Cardiac muscle cell (in vitro differentiated cells and primary cell): ENCODE data around the gene CNOT11. TPM values are rescaled to one million over a fixed set of nuclear protein-coding genes. Genes with fewer than 3 reads are reported as not detected.
A peak's percentile ranks its signal among the peaks of the same experiment; 100 is the strongest.

Experiments
- DNase-seq, 2 donors: peaks; one replicate each; pipeline versions ENCODE4 v3.0.0 to v3.0.0-alpha.2; 2010 to 2017; ENCODE audit warnings: low read depth in 1 of 2, low spot score in 1 of 2
- H3K27ac ChIP-seq: fragments of 200-600 bp; sonication (generic); 2 replicates; pipeline ENCODE4 v1.5.1; 2016
- H3K27me3 ChIP-seq: fragments of 200-600 bp; sonication (generic); 2 replicates; pipeline ENCODE4 v1.6.0; 2016; ENCODE audit warnings: control low read depth
- H3K36me3 ChIP-seq: fragments of 200-600 bp; sonication (generic); 2 replicates; pipeline ENCODE4 v1.5.1; 2016; ENCODE audit warnings: control low read depth
- H3K4me1 ChIP-seq: fragments of 200-600 bp; sonication (generic); 2 replicates; pipeline ENCODE4 v1.8.1; 2017; ENCODE audit warnings: low read depth, mild to moderate bottlenecking, mixed run types
- H3K4me3 ChIP-seq: fragments of 200-600 bp; sonication (generic); 2 replicates; pipeline ENCODE4 v1.5.1; 2016; ENCODE audit warnings: mild to moderate bottlenecking
- H3K9me3 ChIP-seq: fragments of 200-600 bp; sonication (generic); 2 replicates; pipeline ENCODE4 v1.5.1; 2017; ENCODE audit warnings: low read depth, mild to moderate bottlenecking, control low read depth
- polyA plus RNA-seq: library from polyadenylated mRNA; unstranded; fragments of >200 nt; fragmentation: Nextera tagmentation; extraction: Ambion mirVana; gene quantifications from 2 replicates; pipeline ENCODE4 v1.2.1, GENCODE V29; 2016
- total RNA-seq: library from RNA; depleted of rRNA; stranded (reverse); fragments of >200 nt; gene quantifications from 2 replicates; pipeline ENCODE4 v1.2.3, GENCODE V29; 2016
- TF ChIP-seq, protein P1 (sequence below): IDR thresholded peaks from 2 replicates; pipeline ENCODE4 v1.5.1; 2012; ENCODE audit warnings: low read depth, mild to moderate bottlenecking, low read length

The CNOT11 gene
- total and polyA plus RNA-seq, 2 experiments from 2014 or later = 51.4 to 78.0 TPM

DNA sequence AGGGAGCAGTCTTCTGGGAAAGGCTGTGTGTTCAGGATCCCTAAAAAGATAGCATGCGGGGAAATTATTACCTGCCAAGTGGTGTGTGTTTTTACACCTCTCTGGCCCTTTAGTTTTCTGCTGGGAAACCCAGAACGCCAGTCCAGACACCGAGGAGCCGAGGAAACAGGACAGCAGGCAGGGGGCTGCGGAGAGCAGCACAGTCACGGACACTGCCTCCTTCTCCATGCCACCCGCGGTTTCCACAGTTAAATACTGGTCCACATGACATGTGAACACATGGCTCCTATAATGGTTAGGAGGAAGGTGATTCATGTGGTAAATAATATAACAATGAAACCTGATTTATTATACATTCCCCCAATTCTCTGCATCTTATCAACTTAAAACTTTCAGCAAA lies 20.4 kb downstream of the CNOT11 start:
- H3K27me3 ChIP-seq = no peaks in the 10 kb centered on the region
- no peak overlapping the region for H3K4me3 ChIP-seq
- H3K4me1 ChIP-seq = no peaks in the 10 kb centered on the region
- DNase-seq = no peak
- TF ChIP-seq, protein P1, sequence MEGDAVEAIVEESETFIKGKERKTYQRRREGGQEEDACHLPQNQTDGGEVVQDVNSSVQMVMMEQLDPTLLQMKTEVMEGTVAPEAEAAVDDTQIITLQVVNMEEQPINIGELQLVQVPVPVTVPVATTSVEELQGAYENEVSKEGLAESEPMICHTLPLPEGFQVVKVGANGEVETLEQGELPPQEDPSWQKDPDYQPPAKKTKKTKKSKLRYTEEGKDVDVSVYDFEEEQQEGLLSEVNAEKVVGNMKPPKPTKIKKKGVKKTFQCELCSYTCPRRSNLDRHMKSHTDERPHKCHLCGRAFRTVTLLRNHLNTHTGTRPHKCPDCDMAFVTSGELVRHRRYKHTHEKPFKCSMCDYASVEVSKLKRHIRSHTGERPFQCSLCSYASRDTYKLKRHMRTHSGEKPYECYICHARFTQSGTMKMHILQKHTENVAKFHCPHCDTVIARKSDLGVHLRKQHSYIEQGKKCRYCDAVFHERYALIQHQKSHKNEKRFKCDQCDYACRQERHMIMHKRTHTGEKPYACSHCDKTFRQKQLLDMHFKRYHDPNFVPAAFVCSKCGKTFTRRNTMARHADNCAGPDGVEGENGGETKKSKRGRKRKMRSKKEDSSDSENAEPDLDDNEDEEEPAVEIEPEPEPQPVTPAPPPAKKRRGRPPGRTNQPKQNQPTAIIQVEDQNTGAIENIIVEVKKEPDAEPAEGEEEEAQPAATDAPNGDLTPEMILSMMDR = no peak
- H3K9me3 ChIP-seq = no peaks in the 10 kb centered on the region
- peak overlapping the region; percentile 80 for H3K27ac ChIP-seq
- peaks cover 42% of the 10 kb centered on the region for H3K36me3 ChIP-seq

DNA sequence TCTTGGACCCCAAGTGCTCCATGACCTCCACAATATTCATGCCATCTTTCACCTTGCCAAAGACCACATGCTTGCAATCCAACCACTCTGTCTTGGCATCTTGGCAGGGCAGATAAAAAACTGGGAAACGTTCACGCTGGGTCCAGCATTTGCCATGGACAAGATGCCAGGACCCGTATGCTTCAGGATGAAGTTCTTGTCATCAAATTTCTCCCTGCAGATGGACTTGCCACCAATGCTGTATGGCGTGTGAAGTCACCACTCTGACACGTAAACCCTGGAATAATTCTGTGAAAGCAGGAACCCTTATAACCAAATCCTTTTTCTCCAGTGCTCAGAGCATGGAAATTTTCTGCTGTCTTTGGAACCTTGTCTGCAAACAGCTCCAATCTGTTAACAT lies 21.5 kb downstream of the CNOT11 start:
- TF ChIP-seq, protein P1 = no peak
- Histone ChIP-seq H3K36me3 (peaks cover 37% of the 10 kb centered on the region), H3K9me3 (no peaks in the 10 kb centered on the region), H3K27ac (no peak overlapping the region), H3K4me1 (no peaks in the 10 kb centered on the region), H3K27me3 (no peaks in the 10 kb centered on the region), H3K4me3 (no peak overlapping the region)
- no peak for DNase-seq

DNA sequence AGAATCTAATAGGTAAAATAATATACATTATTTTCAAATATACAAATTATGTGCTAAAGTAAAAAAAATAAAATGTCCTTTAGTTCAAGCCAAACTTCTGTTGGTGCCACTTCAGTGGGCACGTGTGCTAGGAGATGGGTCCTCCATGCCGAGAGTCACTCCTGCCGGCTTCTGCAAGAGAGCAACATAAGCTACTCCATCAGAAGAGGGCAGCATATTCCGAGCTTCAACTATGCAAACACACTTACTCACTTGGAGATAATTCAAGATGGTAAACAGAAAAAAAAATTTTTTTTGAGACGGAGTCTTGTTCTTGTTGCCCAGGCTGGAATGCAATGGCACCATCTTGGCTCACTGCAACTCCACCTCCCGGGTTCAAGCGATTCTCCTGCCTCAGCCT lies 24.4 kb downstream of the CNOT11 start:
- Histone ChIP-seq H3K27me3 (no peaks in the 10 kb centered on the region), H3K4me1 (no peaks in the 10 kb centered on the region), H3K36me3 (peaks cover 41% of the 10 kb centered on the region), H3K9me3 (no peaks in the 10 kb centered on the region), H3K4me3 (no peak overlapping the region), H3K27ac (no peak overlapping the region)
- TF ChIP-seq, protein P1 = no peak
- DNase-seq = peak in 1 of 2 donors; percentile 21

DNA sequence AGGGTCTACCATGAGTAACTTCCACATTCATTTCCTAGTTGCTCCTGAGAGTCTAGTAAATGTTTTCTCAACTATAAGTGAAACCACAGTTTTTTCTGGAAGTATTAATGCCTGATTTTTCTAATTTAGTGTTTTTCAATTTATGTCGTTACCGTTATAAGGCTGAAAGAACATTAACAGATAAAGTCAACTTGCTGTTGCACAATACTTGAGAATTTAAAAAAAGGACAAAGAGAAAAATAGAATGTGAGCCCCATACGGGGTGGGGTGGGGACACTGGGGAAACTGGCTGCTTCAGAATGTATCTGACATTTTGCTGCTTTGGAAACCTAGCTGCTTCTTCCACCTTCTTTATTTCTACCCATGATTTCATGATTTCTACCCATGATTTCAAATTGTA lies 26.2 kb downstream of the CNOT11 start:
- peak overlapping the region; percentile 24 for H3K27ac ChIP-seq
- no peaks in the 10 kb centered on the region for H3K27me3 ChIP-seq
- peaks cover 33% of the 10 kb centered on the region for H3K36me3 ChIP-seq
- TF ChIP-seq, protein P1 = no peak
- no peaks in the 10 kb centered on the region for H3K9me3 ChIP-seq
- no peaks in the 10 kb centered on the region for H3K4me1 ChIP-seq
- no peak overlapping the region for H3K4me3 ChIP-seq
- no peak for DNase-seq

DNA sequence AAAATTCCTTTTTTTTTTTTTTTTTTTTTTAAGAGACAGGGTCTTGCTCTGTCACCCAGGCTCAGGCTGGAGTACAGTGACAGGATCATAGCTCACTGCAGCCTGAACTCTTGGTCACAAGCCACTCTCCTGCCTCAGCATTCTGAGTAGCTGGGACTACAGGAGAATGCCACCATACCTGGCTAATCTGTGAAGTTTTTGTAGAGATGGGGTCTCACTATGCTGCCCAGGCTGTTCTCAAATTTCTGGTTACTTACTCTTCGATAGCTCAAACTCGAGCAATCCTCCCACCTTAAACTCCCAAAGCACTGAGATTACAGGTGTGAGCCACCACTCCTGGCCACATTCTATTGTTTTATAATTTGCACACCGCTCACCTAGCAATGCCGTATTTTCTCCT lies 28.8 kb downstream of the CNOT11 start:
- H3K27ac ChIP-seq = no peak overlapping the region
- no peaks in the 10 kb centered on the region for H3K9me3 ChIP-seq
- H3K27me3 ChIP-seq = no peaks in the 10 kb centered on the region
- TF ChIP-seq, protein P1 = no peak
- H3K36me3 ChIP-seq = peaks cover 42% of the 10 kb centered on the region
- H3K4me3 ChIP-seq = no peak overlapping the region
- no peaks in the 10 kb centered on the region for H3K4me1 ChIP-seq
- no peak for DNase-seq

DNA sequence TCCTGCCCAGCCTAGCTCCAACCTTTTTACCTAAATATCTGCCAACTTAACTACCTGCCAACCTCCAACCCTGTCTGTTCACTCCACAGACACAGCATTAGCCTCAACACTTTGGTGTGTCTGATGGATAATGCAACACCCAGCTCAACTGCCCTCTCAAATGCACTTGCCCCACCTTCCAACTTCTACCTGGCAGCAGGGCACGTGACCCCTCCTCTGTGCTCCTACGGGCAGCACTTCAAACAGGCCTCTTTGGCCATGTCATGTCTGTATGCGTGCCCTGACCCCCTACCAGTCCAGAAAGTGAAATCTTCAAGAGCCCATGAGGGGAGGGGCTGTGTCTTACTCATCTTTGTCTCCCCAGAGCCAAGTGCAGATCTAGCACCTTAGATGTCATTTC lies 30.3 kb downstream of the CNOT11 start:
- DNase-seq = no peak
- H3K4me1 ChIP-seq = no peaks in the 10 kb centered on the region
- H3K9me3 ChIP-seq = no peaks in the 10 kb centered on the region
- no peak overlapping the region for H3K27ac ChIP-seq
- H3K4me3 ChIP-seq = no peak overlapping the region
- H3K36me3 ChIP-seq = peaks cover 52% of the 10 kb centered on the region
- H3K27me3 ChIP-seq = no peaks in the 10 kb centered on the region
- TF ChIP-seq, protein P1 = no peak
